AG04450 (cell line): ENCODE measurements around the gene QPRT. TPM values are rescaled to one million over a fixed set of nuclear protein-coding genes. Genes with fewer than 3 reads are reported as not detected.

ENCODE experiments used
- CTCF ChIA-PET: fragments of 300-600, 350-600 bp; formaldehyde crosslinking; extraction: SDS; loops from one replicate; lab custom pipeline; 2022; ENCODE audit warnings: antibody characterized with exemption, inconsistent platforms; lab: Charles Lee
- POLR2A ChIA-PET: fragments of 350-600 bp; formaldehyde crosslinking; extraction: SDS; loops from one replicate; lab custom pipeline; 2021; ENCODE audit warnings: antibody characterized with exemption, inconsistent platforms; lab: Yijun Ruan, JAX
- DNase-seq: peaks from one replicate; pipeline ENCODE4 v3.0.0-alpha.2; 2011; ENCODE audit warnings: low read depth, low spot score
- H3K27ac ChIP-seq: one replicate; pipeline ENCODE4 v1.5.1; 2012; ENCODE audit warnings: low read depth, low read length, control low read depth
- H3K27me3 ChIP-seq: one replicate; pipeline ENCODE4 v1.6.0; 2012; ENCODE audit warnings: low read length; ENCODE audit not compliant: control insufficient read depth, insufficient read depth
- H3K4me3 ChIP-seq: 2 replicates; pipeline ENCODE4 v1.5.1; 2011; ENCODE audit warnings: mild to moderate bottlenecking, low read depth, low read length, control low read depth
- H3K9me3 ChIP-seq: 2 replicates; pipeline ENCODE4 v1.5.1; 2012; ENCODE audit warnings: low read length; ENCODE audit not compliant: control insufficient read depth, insufficient read depth
- polyA plus RNA-seq: library from polyadenylated mRNA; depleted of rRNA; stranded (reverse); fragments of >200 nt; gene quantifications from 2 replicates; pipeline ENCODE4 v1.2.3, GENCODE V29; 2011
- TF ChIP-seq, protein P1 (sequence below): IDR thresholded peaks from 2 replicates; pipeline ENCODE4 v1.5.1; 2011; ENCODE audit warnings: low read depth, low read length, control low read depth, inconsistent platforms

Gene QPRT
- polyA plus RNA-seq, 1 experiment: 16.0 TPM

GRCh38 chr16:29676989-29677785, 1.8 kb upstream of the QPRT start:
- Histone ChIP-seq H3K27ac (no peak overlapping the region), H3K9me3 (no peaks in the 10 kb centered on the region; the same call in 1 of the 2 replicates), H3K27me3 (no peaks in the 10 kb centered on the region), H3K4me3 (no peak overlapping the region)
- TF ChIP-seq, protein P1, sequence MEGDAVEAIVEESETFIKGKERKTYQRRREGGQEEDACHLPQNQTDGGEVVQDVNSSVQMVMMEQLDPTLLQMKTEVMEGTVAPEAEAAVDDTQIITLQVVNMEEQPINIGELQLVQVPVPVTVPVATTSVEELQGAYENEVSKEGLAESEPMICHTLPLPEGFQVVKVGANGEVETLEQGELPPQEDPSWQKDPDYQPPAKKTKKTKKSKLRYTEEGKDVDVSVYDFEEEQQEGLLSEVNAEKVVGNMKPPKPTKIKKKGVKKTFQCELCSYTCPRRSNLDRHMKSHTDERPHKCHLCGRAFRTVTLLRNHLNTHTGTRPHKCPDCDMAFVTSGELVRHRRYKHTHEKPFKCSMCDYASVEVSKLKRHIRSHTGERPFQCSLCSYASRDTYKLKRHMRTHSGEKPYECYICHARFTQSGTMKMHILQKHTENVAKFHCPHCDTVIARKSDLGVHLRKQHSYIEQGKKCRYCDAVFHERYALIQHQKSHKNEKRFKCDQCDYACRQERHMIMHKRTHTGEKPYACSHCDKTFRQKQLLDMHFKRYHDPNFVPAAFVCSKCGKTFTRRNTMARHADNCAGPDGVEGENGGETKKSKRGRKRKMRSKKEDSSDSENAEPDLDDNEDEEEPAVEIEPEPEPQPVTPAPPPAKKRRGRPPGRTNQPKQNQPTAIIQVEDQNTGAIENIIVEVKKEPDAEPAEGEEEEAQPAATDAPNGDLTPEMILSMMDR: no peak
- CTCF ChIA-PET: interaction anchor here (0.7 to 1.1 kb wide), 3 partner anchors 14 to 378 kb away, joined by 3 to 6 read pairs (median 5); no protein-coding TSS in a partner anchor
- POLR2A ChIA-PET: interaction anchor here (0.7 kb wide), 3 partner anchors 28 to 518 kb away, joined by 5 to 6 read pairs (median 5); no protein-coding TSS in a partner anchor
- no peak for DNase-seq

GRCh38 chr16:29680180-29680598, 1.2 kb downstream of the QPRT start:
- H3K27me3 ChIP-seq: no peaks in the 10 kb centered on the region

GRCh38 chr16:29683543-29684090, 4.6 kb downstream of the QPRT start:
- ChIA-PET CTCF (no interaction called here), POLR2A (interaction anchor here (0.6 kb wide), 1 partner anchor 41 kb away, joined by 8 read pairs; no protein-coding TSS in a partner anchor)
- no peaks in the 10 kb centered on the region for H3K9me3 ChIP-seq
- TF ChIP-seq, protein P1: no peak
- H3K4me3 ChIP-seq: no peak overlapping the region
- DNase-seq: no peak
- H3K27me3 ChIP-seq: no peaks in the 10 kb centered on the region
- no peak overlapping the region for H3K27ac ChIP-seq

More at GRCh38 chr16:29680180-29680598, 1.2 kb downstream of the QPRT start:
- POLR2A ChIA-PET: interaction anchor here (0.7 kb wide), 1 partner anchor 220 kb away, joined by 3 read pairs; the partner anchor contains the start of genes ASPHD1 and SEZ6L2
- Histone ChIP-seq H3K4me3 (no peak overlapping the region), H3K27ac (no peak overlapping the region), H3K9me3 (no peaks in the 10 kb centered on the region; the same call in 1 of the 2 replicates)
- CTCF ChIA-PET: interaction anchor here (0.7 to 1.4 kb wide), 2 partner anchors 12 to 744 kb away, joined by 3 read pairs; no protein-coding TSS in a partner anchor
- DNase-seq: no peak
- TF ChIP-seq, protein P1: no peak

DNA sequence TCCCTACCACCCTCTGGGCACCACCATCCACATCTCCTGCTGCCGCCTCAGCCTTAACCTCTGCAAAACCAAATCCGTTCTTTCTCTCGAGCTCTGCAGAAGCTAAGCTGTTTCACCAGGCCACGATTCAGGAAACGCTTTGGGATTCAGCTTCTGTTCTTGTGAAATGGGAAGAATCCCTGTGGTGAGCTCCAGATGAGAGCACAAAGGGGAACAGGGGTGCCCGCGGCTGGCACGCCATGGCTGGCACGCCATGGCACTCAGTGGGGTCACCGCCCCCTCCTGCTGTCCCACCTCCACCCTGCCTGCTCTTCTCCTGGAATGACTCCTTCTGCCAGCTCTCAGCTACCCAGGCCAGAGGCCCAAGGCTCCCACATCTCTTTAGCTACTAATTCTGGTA, 5.7 kb downstream of the QPRT start:
- DNase-seq: no peak
- Histone ChIP-seq H3K27ac (no peak overlapping the region), H3K27me3 (no peaks in the 10 kb centered on the region), H3K9me3 (no peaks in the 10 kb centered on the region; the same call in 1 of the 2 replicates), H3K4me3 (no peak overlapping the region)
- ChIA-PET POLR2A (no interaction called here), CTCF (interaction anchor here (1.2 kb wide), 1 partner anchor 16 kb away, joined by 4 read pairs; no protein-coding TSS in a partner anchor)
- TF ChIP-seq, protein P1: no peak
